ENCODE data around the gene FAM43A.

The FAM43A gene

DNA sequence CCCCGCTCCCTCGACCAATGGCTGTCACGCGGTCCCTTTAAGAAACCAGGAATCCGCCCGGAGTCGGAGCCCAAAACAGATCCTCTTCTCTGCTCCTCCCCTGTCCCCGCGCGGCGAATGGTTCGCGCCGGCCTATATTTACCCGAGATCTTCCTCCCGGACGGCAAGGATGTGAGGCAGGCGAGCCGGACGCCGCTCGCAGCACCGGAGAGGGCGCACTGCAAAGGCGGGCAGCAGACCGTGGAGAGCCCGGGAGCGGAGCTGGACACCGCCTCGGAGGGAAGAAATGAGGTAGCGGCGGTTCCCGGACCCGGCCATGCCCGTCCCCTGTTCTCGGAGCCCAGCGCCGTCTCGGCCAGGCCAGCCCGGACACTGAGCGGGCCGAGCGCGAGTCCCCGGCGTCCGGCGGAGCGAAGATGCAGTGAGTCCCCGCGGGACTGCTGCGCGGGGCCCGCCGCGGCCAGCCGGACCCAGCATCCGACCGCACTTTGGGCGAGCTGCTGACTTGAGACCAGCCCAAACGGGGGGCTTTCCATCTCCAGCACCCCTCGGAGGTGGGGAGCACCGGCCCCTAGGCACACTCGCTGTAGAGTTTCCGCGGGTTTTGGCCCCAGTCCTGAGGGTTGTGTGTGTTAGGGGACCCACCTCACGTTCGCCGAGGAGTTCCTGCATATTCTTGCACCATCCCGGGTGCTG lies at the start of gene FAM43A:
Gene FAM43A, plus strand, starts transcription at position 166 of the 696 bp plus-strand sequence. CDS start 944 bp downstream, outside the sequence.
- DNase-seq: peak; percentile 88

GRCh38 chr3:194637066-194637465 lies 48.6 kb upstream of the FAM43A start:
- no peak for DNase-seq

- no peak for DNase-seq
Observed at GRCh38 chr3:194637541-194638400, 47.9 kb upstream of the FAM43A start.

GRCh38 chr3:194638991-194639605 lies 46.6 kb upstream of the FAM43A start:
- DNase-seq: no peak

DNA sequence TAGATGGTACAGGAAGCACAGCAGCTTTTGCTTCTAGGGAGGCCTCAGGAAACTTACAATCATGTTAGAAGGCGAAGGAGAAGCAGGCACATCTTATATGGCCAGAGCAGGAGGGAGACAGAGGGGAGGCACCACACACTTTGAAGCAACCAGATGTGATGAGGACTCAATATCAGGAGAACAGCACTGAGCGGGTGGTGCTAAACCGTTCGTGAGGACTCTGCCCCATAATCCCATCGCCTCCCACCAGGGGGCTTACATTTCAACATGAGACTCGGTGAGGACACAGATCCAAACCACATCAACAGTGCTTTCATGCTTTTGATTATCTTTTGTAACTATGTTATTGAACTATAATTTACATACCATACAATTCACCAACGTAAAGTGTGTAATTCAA lies 44.9 kb upstream of the FAM43A start:
- no peak for DNase-seq

DNA sequence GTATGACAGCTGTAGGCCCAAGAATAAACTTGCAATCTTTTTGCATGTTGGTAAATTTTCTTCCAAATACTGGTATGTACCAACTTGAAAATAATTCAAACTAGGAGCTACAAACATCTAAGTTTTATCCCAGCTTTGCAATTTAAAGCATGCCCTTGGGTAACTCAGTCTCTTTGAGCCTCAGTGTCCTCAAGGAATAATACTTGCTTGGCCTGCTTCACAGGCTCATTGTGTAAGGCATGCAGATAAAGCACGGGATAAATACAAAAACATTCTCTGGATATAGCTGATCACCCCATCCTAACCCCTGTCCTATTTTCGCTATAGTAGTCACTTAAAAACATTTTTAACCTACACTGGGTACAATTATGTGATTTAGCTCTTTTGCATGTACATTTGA lies 42.9 kb upstream of the FAM43A start:
- no peak for DNase-seq

DNA sequence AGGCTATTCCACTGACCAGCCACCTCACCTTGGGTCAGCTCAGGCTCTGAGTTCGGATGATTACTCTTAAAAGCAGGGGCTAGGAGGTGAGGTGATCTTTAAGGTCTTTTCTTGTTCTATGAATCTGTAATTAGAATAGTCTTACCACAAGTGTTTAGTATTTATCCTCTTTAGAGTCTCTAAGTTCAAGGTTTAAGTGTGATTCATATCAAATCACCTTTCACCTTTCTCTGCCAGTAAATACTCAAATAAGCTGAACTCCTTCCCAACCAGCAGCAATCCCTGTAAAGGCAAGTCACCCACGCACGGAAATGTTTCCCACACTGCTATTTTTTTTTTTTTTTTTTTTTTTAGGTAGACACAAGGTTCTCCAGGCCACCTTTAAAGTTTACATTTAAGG lies 37.9 kb upstream of the FAM43A start:
- no peak for DNase-seq

DNA sequence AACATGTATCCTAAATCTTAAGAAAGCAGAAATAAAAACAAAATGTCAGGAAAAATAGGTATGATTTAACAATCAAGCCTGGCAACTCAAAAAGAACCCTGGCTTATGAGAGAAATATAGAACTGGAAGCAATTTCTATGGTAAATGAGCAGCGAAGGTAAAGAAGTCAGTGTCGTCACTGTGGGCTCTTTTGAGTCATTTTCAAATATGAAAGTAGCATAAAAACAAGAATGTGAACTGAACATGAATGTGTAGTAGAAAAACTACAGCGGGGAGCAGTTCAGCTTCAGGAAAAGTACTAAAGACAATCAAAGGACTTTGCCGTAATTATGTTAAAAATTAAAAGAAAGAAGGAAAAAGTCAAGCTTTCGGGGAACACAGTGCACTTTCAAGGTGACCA lies 31.2 kb upstream of the FAM43A start:
- no peak for DNase-seq

- DNase-seq: no peak
Observed at GRCh38 chr3:194657439-194657838, 28.2 kb upstream of the FAM43A start.

DNA sequence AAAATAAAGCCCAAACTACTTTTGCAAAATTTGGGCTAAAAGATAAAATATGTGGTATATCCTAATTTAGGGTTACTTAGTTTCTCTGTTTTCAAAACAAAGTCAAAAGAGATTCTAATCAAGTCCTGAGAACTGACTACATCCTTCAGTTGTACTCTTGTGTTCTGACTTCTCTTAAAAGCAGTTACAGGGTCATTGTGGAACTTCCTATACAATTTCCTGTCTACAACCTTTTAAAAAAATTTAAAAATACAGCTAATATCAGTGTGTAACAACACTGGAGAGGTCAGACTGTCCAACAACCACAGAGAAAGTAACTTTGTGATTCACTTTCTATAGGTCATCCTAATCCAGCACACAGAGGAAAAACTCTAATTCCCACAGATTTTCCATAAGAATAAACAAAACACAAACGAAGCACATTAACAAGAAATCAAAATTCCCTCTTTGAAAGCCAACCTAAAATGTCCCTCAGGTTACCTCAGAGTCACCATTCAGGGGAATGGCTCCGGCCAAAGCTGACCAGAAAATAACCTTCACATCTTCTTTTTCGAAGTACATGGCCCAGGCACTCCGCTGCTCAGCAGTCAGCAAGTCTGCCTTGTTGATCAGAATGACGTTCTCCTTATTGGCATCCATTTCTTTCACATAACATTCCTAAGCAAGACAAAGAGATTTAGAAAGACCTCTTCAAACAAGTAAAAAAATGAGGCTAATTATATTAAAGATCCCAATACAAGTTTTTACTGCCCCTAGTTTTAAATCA lies 27.0 kb upstream of the FAM43A start:
- DNase-seq: no peak

DNA sequence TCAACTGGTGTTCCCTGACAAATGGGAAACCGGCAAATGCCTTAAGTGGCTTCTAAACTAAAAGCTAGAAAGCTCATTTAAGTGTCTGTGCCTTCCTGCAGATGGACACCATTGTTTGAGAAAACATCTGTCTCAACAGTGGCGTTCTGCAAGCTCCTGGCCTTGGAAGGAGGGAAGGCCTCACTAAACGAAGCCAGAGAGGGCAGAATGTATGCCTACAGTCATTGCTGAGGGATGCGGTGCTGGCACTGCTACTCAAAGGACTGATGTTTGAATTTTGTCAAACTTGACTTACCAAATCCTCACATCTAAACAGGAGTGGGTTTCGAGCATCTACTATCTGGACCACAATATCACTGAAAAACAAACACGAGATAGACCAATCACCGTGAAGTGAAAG lies 25.9 kb upstream of the FAM43A start:
- DNase-seq: no peak

GRCh38 chr3:194661374-194661773 lies 24.3 kb upstream of the FAM43A start:
- no peak for DNase-seq

GRCh38 chr3:194661946-194662345 lies 23.7 kb upstream of the FAM43A start:
- DNase-seq: no peak

DNA sequence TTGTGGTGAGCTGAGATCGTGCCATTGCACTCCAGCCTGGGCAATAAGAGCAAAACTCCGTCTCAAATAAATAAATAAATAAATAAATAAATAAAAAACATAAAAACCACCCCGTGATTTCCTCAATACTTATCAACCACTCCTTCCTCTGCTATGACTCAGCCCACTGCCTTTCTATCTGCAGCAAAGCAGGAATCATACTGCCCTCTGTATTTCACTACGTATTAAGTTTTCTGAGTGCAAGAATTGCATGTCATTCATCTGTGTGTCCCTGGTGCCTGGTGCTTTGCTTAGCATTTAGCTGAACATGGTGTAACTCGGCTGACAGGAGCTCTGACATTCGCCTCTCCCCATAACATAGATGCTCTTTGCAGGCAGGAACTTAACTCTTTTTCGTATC lies 20.8 kb upstream of the FAM43A start:
- DNase-seq: no peak

- no peak for DNase-seq
Observed at GRCh38 chr3:194667363-194667762, 18.3 kb upstream of the FAM43A start.

GRCh38 chr3:194671511-194671899 lies 14.2 kb upstream of the FAM43A start:
- peak; percentile 46 for DNase-seq

DNA sequence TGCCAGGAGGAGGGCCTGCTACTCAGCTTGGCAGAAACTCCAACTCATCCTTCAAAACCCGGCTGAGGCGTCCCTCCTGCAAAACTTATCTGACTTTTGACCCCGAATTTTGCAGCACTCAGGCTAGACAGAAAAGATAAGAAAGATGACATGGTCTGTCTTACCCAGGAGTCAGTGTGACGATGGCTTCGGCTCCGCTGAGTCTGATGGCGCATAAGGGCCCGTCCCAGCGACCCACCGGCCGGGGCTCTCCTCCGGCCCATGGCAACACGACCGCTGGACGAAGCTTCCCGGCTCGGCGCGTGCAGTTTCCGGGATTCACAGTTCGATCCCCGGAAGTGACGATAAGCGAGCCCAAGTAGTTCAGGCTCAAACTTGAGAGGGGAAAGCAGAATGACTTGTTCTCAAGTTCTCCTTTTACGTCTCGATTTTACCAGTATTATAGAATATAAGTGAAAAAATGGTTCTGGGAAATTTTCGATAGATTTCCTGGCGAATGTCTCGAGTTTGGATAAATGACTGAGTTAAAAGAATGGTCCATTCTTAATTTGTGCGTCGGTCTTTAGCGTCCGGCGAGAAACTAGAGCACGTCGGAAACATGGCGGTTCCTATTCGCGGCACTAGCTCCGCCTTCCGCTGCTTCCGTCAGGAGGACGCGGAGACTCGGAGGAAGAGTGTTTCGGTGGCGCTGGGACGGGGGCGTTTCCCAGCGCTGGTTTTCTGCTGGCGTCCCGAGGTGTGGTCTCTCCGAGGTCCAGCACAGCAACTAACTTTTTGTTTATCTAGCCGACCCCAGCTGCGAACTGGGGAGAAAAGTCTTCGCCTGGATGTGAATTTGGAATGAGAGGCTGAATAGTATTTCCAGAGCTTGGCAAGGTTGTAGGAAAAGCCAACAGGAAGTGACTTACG lies 13.5 kb upstream of the FAM43A start, which contains the start of gene LSG1:
Gene LSG1, minus strand, starts transcription at position 292 of the 909 bp plus-strand sequence. Its CDS starts 29 bp downstream, at position 263.
- peak; percentile 93 for DNase-seq

DNA sequence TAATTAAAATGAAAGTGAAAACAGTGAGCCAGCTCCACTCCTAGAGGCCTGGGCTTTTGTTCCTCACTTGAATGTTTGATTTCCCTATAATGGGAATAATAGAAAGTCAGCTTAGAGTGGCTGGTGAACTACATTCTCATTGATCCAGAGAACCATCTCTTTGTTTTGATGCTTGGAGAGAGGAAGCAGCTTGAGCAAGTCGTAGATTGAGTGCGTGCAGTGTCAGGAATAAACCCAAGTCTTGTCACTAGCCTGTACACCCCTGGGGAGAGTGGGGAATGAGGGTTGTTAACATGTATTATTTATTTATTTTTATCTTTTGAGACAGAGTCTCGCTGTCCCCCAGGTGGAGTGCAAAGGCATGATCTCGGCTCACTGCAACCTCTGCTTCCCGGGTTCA lies 12.8 kb upstream of the FAM43A start:
- no peak for DNase-seq

DNA sequence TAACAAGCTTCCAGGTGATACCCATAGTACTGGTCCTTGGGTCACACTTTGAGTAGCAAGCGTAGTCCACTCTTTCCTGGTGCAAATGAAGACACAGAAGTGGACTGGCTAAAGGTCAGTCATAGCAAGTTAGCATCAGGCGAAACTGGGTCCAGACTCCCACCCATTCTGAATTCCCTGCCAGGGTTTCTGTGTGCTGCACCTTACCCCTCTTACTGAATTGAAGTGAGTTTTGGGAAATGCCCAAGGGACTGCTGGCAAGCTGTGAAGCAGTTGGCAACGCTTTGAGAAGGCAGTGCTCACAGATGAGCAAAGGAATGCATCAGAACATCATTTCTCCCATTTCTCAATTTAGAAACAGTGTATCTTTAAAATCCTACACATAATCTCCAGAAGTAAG lies 11.9 kb upstream of the FAM43A start:
- DNase-seq: no peak

DNA sequence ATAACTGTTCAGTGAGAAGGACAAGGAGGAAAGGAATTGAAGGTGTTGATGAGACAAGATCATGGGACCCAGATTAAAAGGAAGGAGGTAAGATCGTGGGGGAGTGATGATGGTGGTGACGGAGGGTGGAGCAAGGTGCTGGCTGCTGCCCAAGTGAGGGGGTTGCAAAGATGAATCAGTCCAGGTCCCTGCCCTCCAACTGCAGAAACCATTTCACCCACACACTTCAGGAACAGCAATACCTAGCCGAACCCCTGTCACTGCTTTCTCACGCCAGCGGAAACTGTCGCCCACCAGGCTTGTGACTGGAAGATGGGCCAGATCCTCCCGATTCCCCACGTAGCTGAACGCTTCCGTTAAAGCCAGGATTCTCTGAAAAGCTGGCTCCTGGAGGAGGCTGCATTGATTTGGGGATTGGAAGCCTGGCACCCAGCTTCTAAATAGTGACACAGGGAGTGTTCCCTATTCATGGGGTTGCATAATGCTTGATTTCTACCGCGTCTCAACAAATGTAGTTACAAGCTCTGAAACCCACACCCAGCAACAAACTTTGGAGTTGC lies 10.5 kb upstream of the FAM43A start:
- DNase-seq: no peak

DNA sequence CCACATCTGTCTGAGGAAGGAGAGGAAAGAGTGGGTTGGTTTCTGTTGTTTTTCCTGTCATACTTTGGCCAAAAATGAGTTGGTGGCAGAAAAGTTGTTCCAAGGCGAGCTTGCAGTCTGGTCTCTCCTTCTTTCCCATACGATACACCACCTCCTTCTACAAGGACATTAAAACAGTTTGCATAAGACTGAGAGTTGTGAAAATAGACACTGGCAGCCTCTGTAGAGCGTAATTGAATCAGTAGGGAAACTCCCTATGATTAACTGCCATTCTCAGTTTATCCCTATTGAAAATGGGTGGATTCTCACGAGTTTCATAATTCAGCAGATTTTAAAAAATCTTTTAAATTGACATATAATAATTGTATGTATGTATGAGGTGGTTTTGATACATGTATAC lies 10.0 kb upstream of the FAM43A start:
- DNase-seq: no peak

DNA sequence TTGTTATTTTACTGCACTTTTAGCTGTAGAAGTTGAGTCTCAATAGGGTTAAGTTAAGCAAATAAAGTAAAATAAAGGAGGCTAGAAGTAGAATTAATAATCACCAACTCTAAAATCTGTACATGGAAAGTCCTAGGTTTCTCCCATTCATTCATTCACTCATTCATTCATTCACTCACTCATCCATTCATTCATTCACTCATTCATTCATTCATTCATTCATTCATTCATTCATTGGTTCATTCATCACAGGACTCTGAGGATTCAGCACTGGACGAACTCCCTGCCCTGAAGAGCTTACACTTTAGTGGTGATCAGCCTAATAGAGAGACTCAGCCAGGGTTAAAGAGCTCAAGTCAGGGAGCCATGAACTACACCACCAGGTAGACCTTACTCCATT lies 9.2 kb upstream of the FAM43A start:
- DNase-seq: no peak
